ENCODE results near the gene CXCL8.

Gene CXCL8

DNA sequence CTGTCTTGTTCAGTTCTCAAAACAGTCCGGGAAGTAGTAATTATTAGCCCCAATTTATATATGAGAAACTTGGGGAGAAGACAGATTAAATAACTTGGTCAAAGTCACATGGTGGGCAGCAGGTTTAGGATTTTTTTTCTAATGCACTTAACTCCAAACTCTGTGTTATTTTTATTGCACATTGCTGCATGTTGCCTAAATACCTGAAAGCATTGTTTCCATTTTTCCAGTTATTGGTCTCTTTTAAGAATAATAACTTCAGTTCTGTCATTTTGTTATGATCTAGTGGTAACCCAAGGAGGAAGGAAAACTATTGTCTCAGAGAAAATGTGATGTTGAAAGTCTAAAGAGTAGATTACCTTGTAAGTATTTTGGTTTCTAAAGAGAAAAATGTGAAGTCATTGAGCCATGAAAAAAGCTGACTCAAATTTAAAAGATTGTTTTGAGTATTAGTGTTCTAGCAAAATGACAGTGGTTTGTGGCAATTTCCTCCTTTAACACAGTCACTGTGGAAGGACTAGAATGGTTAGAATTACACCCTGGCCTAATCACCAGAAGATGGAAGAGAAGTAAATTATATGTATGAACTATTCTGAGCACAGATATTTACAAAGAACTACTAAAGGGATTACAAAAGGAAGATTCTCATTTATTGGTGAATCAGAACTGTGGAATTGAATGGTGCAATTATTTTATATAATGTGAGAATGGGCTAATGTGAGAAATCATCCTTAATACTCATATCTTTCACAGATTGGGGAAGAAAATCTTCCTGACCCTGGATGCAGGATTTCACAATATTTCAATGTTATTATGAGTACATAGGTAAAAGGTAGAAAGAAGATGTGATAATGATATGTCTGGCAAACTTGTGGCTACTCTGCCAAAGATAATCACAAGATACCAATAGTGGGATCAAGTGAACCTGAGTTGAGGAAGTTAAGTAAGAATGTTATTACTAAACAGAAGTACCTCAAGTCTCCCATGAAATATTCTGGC is 21.7 kb upstream of the CXCL8 start:
- FAIRE-seq, result peak; percentile 93
- DNase-seq (ENCODE audit: low spot score), result peak; percentile 62

GRCh38 chr4:73721435-73721834 is 18.9 kb upstream of the CXCL8 start:
- FAIRE-seq (peak; percentile 38), DNase-seq (ENCODE audit: low spot score) (peak; percentile 40)

DNA sequence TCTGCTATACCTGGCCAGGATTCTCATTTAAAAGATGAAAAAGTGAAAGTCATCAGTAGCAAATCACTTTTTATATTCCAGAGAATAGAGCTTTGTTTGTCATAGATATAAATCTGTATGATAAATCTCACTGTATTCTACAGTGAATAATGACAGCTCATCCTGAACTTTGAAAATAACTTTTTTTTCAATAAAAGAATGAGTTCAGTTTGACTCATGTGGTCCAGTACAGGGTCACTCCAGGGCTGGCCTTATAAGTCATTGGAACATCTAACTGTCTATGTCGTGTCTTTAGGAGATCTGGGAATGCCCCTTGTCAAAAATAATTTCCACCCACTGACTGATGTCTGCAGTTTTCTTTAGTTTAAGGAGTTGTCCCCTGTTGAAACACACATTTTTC is 18.5 kb upstream of the CXCL8 start:
- DNase-seq (ENCODE audit: low spot score) (peak; percentile 77), FAIRE-seq (peak; percentile 84)

- FAIRE-seq, result no peak
- peak; percentile 60 for DNase-seq (ENCODE audit: low spot score)
Observed at GRCh38 chr4:73723023-73723422, 17.3 kb upstream of the CXCL8 start.

GRCh38 chr4:73723928-73724327 is 16.4 kb upstream of the CXCL8 start:
- DNase-seq (ENCODE audit: low spot score) (no peak), FAIRE-seq (no peak)

DNA sequence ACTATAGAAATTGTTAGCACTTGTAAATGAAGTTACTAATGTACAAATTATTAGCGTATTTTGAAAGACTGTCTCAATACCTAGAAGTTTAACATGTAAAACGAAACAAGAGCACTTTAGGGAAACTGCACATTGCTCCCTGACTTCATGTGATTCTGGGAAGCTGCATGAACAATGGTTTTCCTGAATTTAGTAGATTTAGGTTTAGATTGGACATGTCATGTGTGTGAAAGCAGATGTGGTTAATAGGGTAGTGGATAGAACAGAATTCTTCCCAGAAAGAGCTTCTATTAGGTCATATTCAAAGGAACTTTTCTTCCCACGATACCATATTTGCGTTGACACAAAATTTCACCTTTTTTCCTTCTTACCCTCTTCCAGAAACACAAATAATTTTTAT is 14.9 kb upstream of the CXCL8 start:
- DNase-seq (ENCODE audit: low spot score) (no peak), FAIRE-seq (no peak)

DNA sequence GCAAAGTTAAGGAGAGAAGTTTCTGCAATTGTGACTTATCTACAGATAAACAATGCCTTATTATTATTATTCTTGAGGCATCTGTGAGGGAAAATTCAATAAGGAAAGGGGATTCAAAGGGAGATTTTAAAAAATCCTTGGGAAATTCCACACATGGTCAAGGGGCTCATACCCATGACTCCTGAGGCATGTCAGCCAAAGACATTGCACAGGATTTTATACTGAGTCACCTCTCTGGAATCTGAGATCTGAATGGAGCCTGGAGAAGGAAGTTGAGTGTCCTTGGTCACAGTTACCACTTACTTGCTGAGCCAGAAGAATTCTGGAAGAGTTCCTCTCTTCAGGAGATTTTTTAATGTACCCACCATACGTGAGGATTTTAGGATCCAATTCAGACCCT is 14.4 kb upstream of the CXCL8 start:
- FAIRE-seq (peak; percentile 96), DNase-seq (ENCODE audit: low spot score) (peak; percentile 95)

- DNase-seq (ENCODE audit: low spot score) (peak; percentile 38), FAIRE-seq (no peak)
Observed at GRCh38 chr4:73727685-73728084, 12.7 kb upstream of the CXCL8 start.

DNA sequence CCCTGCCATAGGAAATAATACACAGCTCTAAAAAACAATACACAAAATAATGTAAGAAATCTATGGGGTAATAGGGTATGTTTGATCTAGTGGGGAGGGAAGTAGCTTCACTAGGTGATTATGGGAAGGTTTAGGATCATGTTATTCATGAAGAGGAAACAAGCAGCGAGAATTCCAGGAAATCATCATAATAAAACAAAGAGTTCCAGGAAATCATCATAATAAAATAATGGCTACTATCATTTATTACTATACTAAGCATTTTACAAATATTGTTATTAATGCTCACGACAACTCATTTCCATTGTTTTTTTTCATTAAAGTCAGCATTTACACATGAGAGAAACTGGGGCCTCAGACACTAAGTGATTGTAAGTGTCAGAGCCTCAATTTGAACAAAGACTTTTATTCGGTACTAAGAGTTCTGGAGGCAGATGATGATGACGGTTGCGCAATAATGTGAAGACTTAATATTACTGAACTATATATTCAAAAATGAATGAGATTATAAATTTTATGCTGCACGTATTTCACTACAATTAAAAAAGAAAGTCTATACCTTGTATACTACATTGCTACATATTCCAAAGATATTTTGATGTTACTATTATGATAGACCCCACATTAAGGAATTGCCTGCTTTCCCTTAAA is 12.2 kb upstream of the CXCL8 start:
- DNase-seq (ENCODE audit: low spot score), result no peak
- no peak for FAIRE-seq

GRCh38 chr4:73729534-73730165 is 10.7 kb upstream of the CXCL8 start:
- DNase-seq (ENCODE audit: low spot score) (peak; percentile 57), FAIRE-seq (peak; percentile 50)

DNA sequence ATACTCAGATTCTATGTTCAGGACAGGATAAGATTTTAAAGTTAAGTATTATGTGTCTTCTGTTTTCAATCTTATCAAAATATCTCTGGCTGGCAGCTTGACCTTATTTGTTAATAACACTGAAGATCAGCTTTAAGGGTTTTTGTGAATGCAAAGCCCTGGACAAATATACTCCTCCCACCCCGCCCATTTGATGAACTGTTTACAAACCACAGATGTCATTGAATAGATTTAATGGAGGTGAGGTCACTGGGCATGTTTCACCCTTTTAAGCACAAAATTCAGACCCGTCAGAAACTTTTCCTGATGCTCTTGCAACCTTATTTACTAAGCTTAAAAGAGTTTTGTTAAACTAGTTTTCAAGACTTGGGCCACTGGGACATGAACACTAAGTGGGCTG is 10.1 kb upstream of the CXCL8 start:
- FAIRE-seq, result no peak

DNA sequence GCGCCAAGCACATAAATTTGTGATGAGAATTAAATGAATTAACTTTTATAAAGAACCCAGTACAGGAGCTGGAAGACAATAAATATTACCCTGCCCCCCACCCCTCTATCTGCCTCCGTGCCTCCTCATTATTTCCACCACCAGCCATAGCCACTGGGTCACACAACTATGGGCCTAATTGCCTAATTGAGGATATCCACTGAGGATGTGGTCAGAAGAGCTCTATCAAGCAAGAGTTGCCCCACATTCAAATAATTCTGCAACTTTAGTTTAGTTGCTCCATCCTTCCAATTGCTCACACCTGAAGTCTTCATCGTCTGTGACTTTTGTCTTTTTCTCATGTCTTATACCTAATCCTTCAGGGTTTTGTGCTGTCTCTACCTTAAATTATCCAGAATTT is 9.5 kb upstream of the CXCL8 start:
- DNase-seq (ENCODE audit: low spot score), result no peak
- no peak for FAIRE-seq

More for the DNA sequence above, 10.1 kb upstream of the CXCL8 start:
- DNase-seq (ENCODE audit: low spot score), result no peak

DNA sequence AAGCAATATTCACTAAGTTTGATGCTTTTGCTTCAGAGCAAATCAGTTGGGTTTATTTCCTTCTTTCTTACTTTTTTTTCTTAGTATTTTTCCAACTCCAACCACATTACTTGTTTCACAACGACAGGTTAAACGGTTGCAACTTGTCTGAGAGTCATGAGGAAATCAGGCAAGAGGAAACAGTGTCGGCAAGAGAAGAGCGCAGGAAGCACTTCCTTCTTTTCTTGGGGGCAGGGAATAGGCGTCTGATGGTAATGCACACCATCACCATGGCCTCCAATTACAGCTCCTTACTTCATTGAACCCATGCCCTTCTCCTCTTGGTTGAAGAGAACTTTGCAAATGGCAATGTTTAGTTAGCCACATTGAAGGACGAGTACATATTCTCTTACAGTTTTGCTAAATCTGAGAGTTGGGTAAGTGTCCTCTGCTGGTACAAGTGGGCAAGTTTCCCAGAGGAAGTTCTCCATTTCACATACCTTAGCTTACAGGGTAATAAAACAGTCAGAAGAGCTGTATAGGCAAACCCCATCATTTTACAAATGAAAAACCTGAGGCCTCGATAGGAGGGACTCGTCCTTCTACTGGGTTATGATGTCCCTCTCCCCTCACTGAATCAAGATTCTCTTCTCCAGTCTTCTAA is 8.3 kb upstream of the CXCL8 start:
- FAIRE-seq, result no peak
- no peak for DNase-seq (ENCODE audit: low spot score)

DNA sequence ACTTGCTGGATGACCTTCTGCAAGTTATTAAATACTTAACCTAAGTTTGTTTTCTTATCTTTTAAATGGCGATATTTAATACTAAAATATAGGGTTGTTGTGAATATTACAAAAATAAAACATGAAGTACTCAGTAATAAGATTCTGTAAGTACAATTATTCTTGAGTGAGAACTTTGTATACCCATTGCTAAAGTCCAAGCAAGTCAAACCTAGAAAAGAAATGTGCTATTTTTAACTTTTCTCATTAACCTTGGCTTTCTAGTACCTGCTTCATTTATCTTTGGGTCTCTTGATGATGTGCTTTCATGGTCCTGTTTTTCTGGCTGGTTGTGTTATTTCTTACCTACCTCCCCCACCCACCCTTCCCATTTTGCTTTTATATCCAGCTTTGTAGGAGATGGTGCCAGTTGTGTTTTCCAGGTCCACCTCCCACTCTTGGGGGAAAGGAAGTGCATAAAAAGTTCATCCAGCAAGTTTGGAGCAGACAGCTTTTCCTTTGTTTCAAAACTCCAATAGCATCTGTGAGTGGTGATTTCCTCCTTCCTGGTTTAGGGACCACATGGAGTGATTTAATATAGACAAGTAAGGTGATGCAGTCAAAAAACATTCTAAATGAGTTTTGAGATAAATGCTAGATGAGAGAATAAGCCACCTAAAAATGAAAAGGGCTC is 7.5 kb upstream of the CXCL8 start:
- DNase-seq (ENCODE audit: low spot score) (no peak), FAIRE-seq (no peak)

- FAIRE-seq (no peak), DNase-seq (ENCODE audit: low spot score) (no peak)
Observed at GRCh38 chr4:73734530-73735001, 5.8 kb upstream of the CXCL8 start.

GRCh38 chr4:73735231-73735630 is 5.1 kb upstream of the CXCL8 start:
- DNase-seq (ENCODE audit: low spot score) (no peak), FAIRE-seq (no peak)

DNA sequence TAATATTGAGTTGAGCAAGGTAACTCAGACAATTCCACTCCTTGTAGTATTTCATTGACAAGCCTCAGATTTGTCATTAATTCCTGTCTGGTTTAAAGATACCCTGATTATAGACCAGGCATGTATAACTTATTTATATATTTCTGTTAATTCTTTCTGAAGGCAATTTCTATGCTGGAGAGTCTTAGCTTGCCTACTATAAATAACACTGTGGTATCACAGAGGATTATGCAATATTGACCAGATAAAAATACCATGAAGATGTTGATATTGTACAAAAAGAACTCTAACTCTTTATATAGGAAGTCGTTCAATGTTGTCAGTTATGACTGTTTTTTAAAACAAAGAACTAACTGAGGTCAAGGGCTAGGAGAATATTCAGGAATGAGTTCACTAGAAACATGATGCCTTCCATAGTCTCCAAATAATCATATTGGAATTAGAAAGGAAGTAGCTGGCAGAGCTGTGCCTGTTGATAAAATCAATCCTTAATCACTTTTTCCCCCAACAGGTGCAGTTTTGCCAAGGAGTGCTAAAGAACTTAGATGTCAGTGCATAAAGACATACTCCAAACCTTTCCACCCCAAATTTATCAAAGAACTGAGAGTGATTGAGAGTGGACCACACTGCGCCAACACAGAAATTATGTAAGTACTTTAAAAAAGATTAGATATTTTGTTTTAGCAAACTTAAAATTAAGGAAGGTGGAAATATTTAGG is 821 bp downstream of the CXCL8 start:
- FAIRE-seq (no peak), DNase-seq (ENCODE audit: low spot score) (no peak)

DNA sequence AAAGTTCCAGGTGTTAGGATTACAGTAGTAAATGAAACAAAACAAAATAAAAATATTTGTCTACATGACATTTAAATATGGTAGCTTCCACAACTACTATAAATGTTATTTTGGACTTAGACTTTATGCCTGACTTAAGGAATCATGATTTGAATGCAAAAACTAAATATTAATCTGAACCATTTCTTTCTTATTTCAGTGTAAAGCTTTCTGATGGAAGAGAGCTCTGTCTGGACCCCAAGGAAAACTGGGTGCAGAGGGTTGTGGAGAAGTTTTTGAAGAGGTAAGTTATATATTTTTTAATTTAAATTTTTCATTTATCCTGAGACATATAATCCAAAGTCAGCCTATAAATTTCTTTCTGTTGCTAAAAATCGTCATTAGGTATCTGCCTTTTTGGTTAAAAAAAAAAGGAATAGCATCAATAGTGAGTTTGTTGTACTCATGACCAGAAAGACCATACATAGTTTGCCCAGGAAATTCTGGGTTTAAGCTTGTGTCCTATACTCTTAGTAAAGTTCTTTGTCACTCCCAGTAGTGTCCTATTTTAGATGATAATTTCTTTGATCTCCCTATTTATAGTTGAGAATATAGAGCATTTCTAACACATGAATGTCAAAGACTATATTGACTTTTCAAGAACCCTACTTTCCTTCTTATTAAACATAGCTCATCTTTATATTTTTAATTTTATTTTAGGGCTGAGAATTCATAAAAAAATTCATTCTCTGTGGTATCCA is 1.6 kb downstream of the CXCL8 start:
- DNase-seq (ENCODE audit: low spot score), result no peak

DNA sequence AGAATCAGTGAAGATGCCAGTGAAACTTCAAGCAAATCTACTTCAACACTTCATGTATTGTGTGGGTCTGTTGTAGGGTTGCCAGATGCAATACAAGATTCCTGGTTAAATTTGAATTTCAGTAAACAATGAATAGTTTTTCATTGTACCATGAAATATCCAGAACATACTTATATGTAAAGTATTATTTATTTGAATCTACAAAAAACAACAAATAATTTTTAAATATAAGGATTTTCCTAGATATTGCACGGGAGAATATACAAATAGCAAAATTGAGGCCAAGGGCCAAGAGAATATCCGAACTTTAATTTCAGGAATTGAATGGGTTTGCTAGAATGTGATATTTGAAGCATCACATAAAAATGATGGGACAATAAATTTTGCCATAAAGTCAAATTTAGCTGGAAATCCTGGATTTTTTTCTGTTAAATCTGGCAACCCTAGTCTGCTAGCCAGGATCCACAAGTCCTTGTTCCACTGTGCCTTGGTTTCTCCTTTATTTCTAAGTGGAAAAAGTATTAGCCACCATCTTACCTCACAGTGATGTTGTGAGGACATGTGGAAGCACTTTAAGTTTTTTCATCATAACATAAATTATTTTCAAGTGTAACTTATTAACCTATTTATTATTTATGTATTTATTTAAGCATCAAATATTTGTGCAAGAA is 2.3 kb downstream of the CXCL8 start:
- no peak for DNase-seq (ENCODE audit: low spot score)
- no peak for FAIRE-seq

More for the DNA sequence above, 1.6 kb downstream of the CXCL8 start:
- no peak for FAIRE-seq

All from RCC 7860 (cell line).